Measurements from ENCODE around the gene WNT9B.

- TF ChIP-seq CTCF (IDR thresholded peaks at IDR 0.05) (no peak), POLR2A (IDR thresholded peaks at IDR 0.05) (no peak), POLR2AphosphoS5 (IDR thresholded peaks at IDR 0.05) (no peak)
These were observed 8.6 kb downstream of the WNT9B start for GRCh38 chr17:46859996-46860395.
